ENCODE measurements around the gene ACTBL2. TPM values are rescaled to one million over a fixed set of nuclear protein-coding genes. Genes with fewer than 3 reads are reported as not detected.
A peak's percentile ranks its signal among the peaks of the same experiment; 100 is the strongest.
"Not testable (repeated sequence)": the region's sequence is repeated elsewhere in the genome, so short reads cannot be mapped to it uniquely, and the experiment has no call there.

ACTBL2 gene
- total RNA-seq, 1 donor from 2014 or later, result 0.07 TPM

GRCh38 chr5:57470339-57470738 lies 12.3 kb downstream of the ACTBL2 start:
- Mint-ChIP-seq H3K4me3 (no peak overlapping the region), H3K27me3 (ENCODE audit: low read depth) (no peaks in the 10 kb centered on the region), H3K27ac (no peak overlapping the region), H3K36me3 (peaks cover 1% of the 10 kb centered on the region), H3K4me1 (peaks cover 9% of the 10 kb centered on the region), H3K9me3 (peaks cover 4% of the 10 kb centered on the region)
- TF ChIP-seq CTCF (IDR thresholded peaks at IDR 0.05; ENCODE audit: unreplicated experiment), result no peak
- no peak for DNase-seq (ENCODE audit: low spot score in 2 of 2, unreplicated experiment in 2 of 2)

GRCh38 chr5:57468481-57469163 lies 14.0 kb downstream of the ACTBL2 start:
- H3K9me3 Mint-ChIP-seq, result peaks cover 4% of the 10 kb centered on the region
- H3K4me3 Mint-ChIP-seq, result no peak overlapping the region
- peaks cover 3% of the 10 kb centered on the region for H3K27me3 Mint-ChIP-seq (ENCODE audit: low read depth)
- TF ChIP-seq CTCF (IDR thresholded peaks at IDR 0.05; ENCODE audit: unreplicated experiment), result no peak
- peaks cover 1% of the 10 kb centered on the region for H3K36me3 Mint-ChIP-seq
- H3K27ac Mint-ChIP-seq, result no peak overlapping the region
- H3K4me1 Mint-ChIP-seq, result peaks cover 12% of the 10 kb centered on the region
- no peak for DNase-seq (ENCODE audit: low spot score in 2 of 2, unreplicated experiment in 2 of 2)

GRCh38 chr5:57466544-57466943 lies 16.1 kb downstream of the ACTBL2 start:
- DNase-seq (ENCODE audit: low spot score in 2 of 2, unreplicated experiment in 2 of 2), result no peak
- Mint-ChIP-seq H3K27me3 (ENCODE audit: low read depth) (peaks cover 3% of the 10 kb centered on the region), H3K27ac (no peak overlapping the region), H3K4me1 (peaks cover 12% of the 10 kb centered on the region), H3K9me3 (peaks cover 4% of the 10 kb centered on the region), H3K4me3 (no peak overlapping the region), H3K36me3 (peaks cover 1% of the 10 kb centered on the region)
- no peak for TF ChIP-seq CTCF (IDR thresholded peaks at IDR 0.05; ENCODE audit: unreplicated experiment)

- not testable (repeated sequence) for H3K27ac Mint-ChIP-seq; H3K36me3 Mint-ChIP-seq; H3K27me3 Mint-ChIP-seq (ENCODE audit: low read depth); H3K9me3 Mint-ChIP-seq; DNase-seq (ENCODE audit: low spot score in 2 of 2, unreplicated experiment in 2 of 2); H3K4me3 Mint-ChIP-seq
- H3K4me1 Mint-ChIP-seq, result peaks cover 22% of the 10 kb centered on the region
Measured at GRCh38 chr5:57460056-57460455, 22.6 kb downstream of the ACTBL2 start.

- no peak for TF ChIP-seq CTCF (IDR thresholded peaks at IDR 0.05; ENCODE audit: unreplicated experiment)
- Mint-ChIP-seq H3K4me1 (peaks cover 22% of the 10 kb centered on the region), H3K36me3 (no peaks in the 10 kb centered on the region), H3K27me3 (ENCODE audit: low read depth) (no peaks in the 10 kb centered on the region), H3K27ac (no peak overlapping the region), H3K4me3 (no peak overlapping the region), H3K9me3 (no peaks in the 10 kb centered on the region)
- DNase-seq (ENCODE audit: low spot score in 2 of 2, unreplicated experiment in 2 of 2), result no peak
Measured at GRCh38 chr5:57458443-57458842, 24.2 kb downstream of the ACTBL2 start.

- H3K4me3 Mint-ChIP-seq, result no peak overlapping the region
- no peaks in the 10 kb centered on the region for H3K27me3 Mint-ChIP-seq (ENCODE audit: low read depth)
- H3K4me1 Mint-ChIP-seq, result peaks cover 25% of the 10 kb centered on the region
- no peak for TF ChIP-seq CTCF (IDR thresholded peaks at IDR 0.05; ENCODE audit: unreplicated experiment)
- no peaks in the 10 kb centered on the region for H3K36me3 Mint-ChIP-seq
- H3K27ac Mint-ChIP-seq, result peak overlapping the region; percentile 5
- H3K9me3 Mint-ChIP-seq, result no peaks in the 10 kb centered on the region
- DNase-seq (ENCODE audit: low spot score in 2 of 2, unreplicated experiment in 2 of 2), result no peak
Measured at GRCh38 chr5:57456531-57457135, 26.0 kb downstream of the ACTBL2 start.
